GM23338 (cell line): ENCODE results near the gene TFEB. TPM values are rescaled to one million over a fixed set of nuclear protein-coding genes. Genes with fewer than 3 reads are reported as not detected.

ENCODE experiments used
- ATAC-seq: fragments of 200-7000 bp; cut with Tn5 transposase; 3 replicates; pipeline ENCODE4 v1.9.1; 2020
- DNase-seq: peaks from one replicate; pipeline ENCODE4 v3.0.0-alpha.2; 2015; ENCODE audit warnings: low spot score
- H2AFZ ChIP-seq: fragments of 200-600 bp; sonication (generic); 2 replicates; pipeline ENCODE4 v1.8.0; 2016; ENCODE audit warnings: antibody characterized with exemption, mild to moderate bottlenecking, moderate library complexity
- H3F3A ChIP-seq: fragments of 200-600 bp; sonication (generic); replicated peaks from 2 replicates; pipeline ENCODE4 v1.8.0; 2017; ENCODE audit warnings: antibody characterized with exemption, mixed run types, low read depth
- H3K27ac ChIP-seq: fragments of 200-600 bp; sonication (generic); 2 replicates; pipeline ENCODE4 v1.6.1; 2016; ENCODE audit warnings: low read depth
- H3K27me3 ChIP-seq: fragments of 200-600 bp; sonication (generic); 2 replicates; pipeline ENCODE4 v1.8.0; 2016; ENCODE audit warnings: mild to moderate bottlenecking, mixed run types, moderate library complexity; ENCODE audit not compliant: insufficient read depth
- H3K36me3 ChIP-seq: fragments of 200-600 bp; sonication (generic); 2 replicates; pipeline ENCODE4 v1.8.0; 2016; ENCODE audit warnings: mild to moderate bottlenecking; ENCODE audit not compliant: insufficient read depth
- H3K4me1 ChIP-seq: fragments of 200-600 bp; sonication (generic); 2 replicates; pipeline ENCODE4 v1.8.0; 2016; ENCODE audit warnings: mild to moderate bottlenecking, moderate library complexity; ENCODE audit not compliant: insufficient read depth
- H3K4me2 ChIP-seq: fragments of 200-600 bp; sonication (generic); 2 replicates; pipeline ENCODE4 v1.7.1; 2017; ENCODE audit warnings: mixed run types
- H3K4me3 ChIP-seq: fragments of 200-600 bp; sonication (generic); 2 replicates; pipeline ENCODE4 v1.6.1; 2016; ENCODE audit warnings: mixed run types
- H3K79me2 ChIP-seq: fragments of 200-600 bp; sonication (generic); replicated peaks from 2 replicates; pipeline ENCODE4 v1.8.0; 2017; ENCODE audit warnings: mild to moderate bottlenecking; ENCODE audit not compliant: insufficient read depth
- H3K9me2 ChIP-seq: fragments of 200-600 bp; sonication (generic); 2 replicates; pipeline ENCODE4 v1.8.0; 2017; ENCODE audit not compliant: insufficient read depth
- H4K20me1 ChIP-seq: fragments of 200-600 bp; sonication (generic); replicated peaks from 2 replicates; pipeline ENCODE4 v1.8.0; 2017; ENCODE audit warnings: mild to moderate bottlenecking; ENCODE audit not compliant: insufficient read depth
- H3K27ac Mint-ChIP-seq: 2 replicates; pipeline ENCODE4 v1.8.0; 2020; ENCODE audit warnings: inconsistent platforms, mild to moderate bottlenecking, moderate library complexity, mixed read lengths
- H3K27me3 Mint-ChIP-seq: 3 replicates; pipeline ENCODE4 v1.8.0; 2022; ENCODE audit warnings: low read depth, mild to moderate bottlenecking, moderate library complexity, mixed read lengths, inconsistent platforms; ENCODE audit not compliant: insufficient read depth, poor library complexity
- H3K36me3 Mint-ChIP-seq: 3 replicates; pipeline ENCODE4 v1.8.0; 2021; ENCODE audit warnings: low read depth, mild to moderate bottlenecking, inconsistent platforms, moderate library complexity, mixed read lengths
- H3K4me1 Mint-ChIP-seq: 3 replicates; pipeline ENCODE4 v1.8.0; 2020; ENCODE audit warnings: mild to moderate bottlenecking, inconsistent platforms, mixed read lengths
- H3K4me3 Mint-ChIP-seq: 3 replicates; pipeline ENCODE4 v1.8.0; 2021; ENCODE audit warnings: moderate library complexity, mild to moderate bottlenecking, inconsistent platforms, mixed read lengths
- H3K9me3 Mint-ChIP-seq: 3 replicates; pipeline ENCODE4 v1.8.0; 2020; ENCODE audit warnings: moderate library complexity, mild to moderate bottlenecking, inconsistent platforms, mixed read lengths
- CREB1 ChIP-seq: fragments of 250-450 bp; sonication (Bioruptor Pico); IDR thresholded peaks from 2 replicates; pipeline ENCODE4 v1.5.0; 2020; ENCODE audit warnings: low read depth, mild to moderate bottlenecking, moderate library complexity
- ETS1 ChIP-seq: IDR thresholded peaks from 2 replicates; pipeline ENCODE4 v1.6.1; 2016; ENCODE audit warnings: antibody characterized with exemption
- EZH2 ChIP-seq: fragments of 200-600 bp; sonication (generic); IDR thresholded peaks from one replicate; pipeline ENCODE4 v1.8.0; 2017; ENCODE audit warnings: antibody characterized with exemption, mild to moderate bottlenecking, low read depth; ENCODE audit not compliant: unreplicated experiment
- EZH2phosphoT487 ChIP-seq: fragments of 200-600 bp; sonication (generic); IDR thresholded peaks from one replicate; pipeline ENCODE4 v1.8.1; 2018; ENCODE audit warnings: antibody characterized with exemption; ENCODE audit not compliant: unreplicated experiment
- NANOG ChIP-seq: IDR thresholded peaks from 2 replicates; pipeline ENCODE4 v1.6.1; 2016; ENCODE audit warnings: antibody characterized with exemption, borderline replicate concordance
- POLR2AphosphoS5 ChIP-seq: IDR thresholded peaks from 2 replicates; pipeline ENCODE4 v1.6.1; 2016; ENCODE audit warnings: antibody characterized with exemption, low read depth
- STAT1 ChIP-seq: IDR thresholded peaks from one replicate; pipeline ENCODE4 v1.6.1; 2016; ENCODE audit warnings: antibody characterized with exemption; ENCODE audit not compliant: unreplicated experiment
- polyA plus RNA-seq: library from polyadenylated mRNA; unstranded; fragments of >200 nt; fragmentation: Nextera tagmentation; extraction: Ambion mirVana; gene quantifications from 2 replicates; pipeline ENCODE4 v1.2.1, GENCODE V29; 2016
- total RNA-seq: library from RNA; depleted of rRNA; stranded (reverse); fragments of >200 nt; shearing (Covaris generic); gene quantifications from 2 replicates; pipeline ENCODE4 v1.2.3, GENCODE V29; 2014
- TF ChIP-seq, protein P1 (sequence below): fragments of 250-450 bp; sonication (Bioruptor Pico); IDR thresholded peaks from 2 replicates; pipeline ENCODE4 v1.5.0; 2020; ENCODE audit warnings: mild to moderate bottlenecking, moderate library complexity
- TF ChIP-seq, protein P2 (sequence below): IDR thresholded peaks from one replicate; pipeline ENCODE4 v1.6.1; 2018; ENCODE audit warnings: antibody characterized with exemption; ENCODE audit not compliant: unreplicated experiment
- TF ChIP-seq, protein P3 (sequence below), 2 experiments: fragments of 200-600 bp in 1 of 2; sonication (generic) in 1 of 2; conservative IDR thresholded peaks; 2 replicates each; pipeline versions ENCODE4 v1.5.1 to v1.6.1; 2016 to 2017; ENCODE audit warnings: antibody characterized with exemption in 2 of 2, low read depth in 2 of 2, mild to moderate bottlenecking in 2 of 2, moderate library complexity in 1 of 2

Gene TFEB
- total and polyA plus RNA-seq, 2 experiments from 2014 or later, result 1.3 to 4.3 TPM

GRCh38 chr6:41721414-41721813 lies 14.0 kb downstream of the TFEB start:
- H3K27ac Mint-ChIP-seq, result no peak overlapping the region
- no peaks in the 10 kb centered on the region for H4K20me1 ChIP-seq
- H3K36me3 ChIP-seq, result no peaks in the 10 kb centered on the region
- peaks cover 8% of the 10 kb centered on the region for H3K4me1 ChIP-seq
- no peaks in the 10 kb centered on the region for H3K9me2 ChIP-seq
- no peak overlapping the region for H3K4me3 Mint-ChIP-seq
- DNase-seq (no peak), ATAC-seq (no peak)
- no peaks in the 10 kb centered on the region for H3K9me3 Mint-ChIP-seq
- H2AFZ ChIP-seq, result no peak overlapping the region
- no peaks in the 10 kb centered on the region for H3F3A ChIP-seq
- H3K4me1 Mint-ChIP-seq, result peaks cover 26% of the 10 kb centered on the region
- H3K79me2 ChIP-seq, result no peaks in the 10 kb centered on the region
- H3K4me3 ChIP-seq, result no peak overlapping the region
- TF ChIP-seq NANOG, result no peak
- H3K36me3 Mint-ChIP-seq, result no peaks in the 10 kb centered on the region
- H3K27ac ChIP-seq, result no peak overlapping the region
- no peaks in the 10 kb centered on the region for H3K27me3 ChIP-seq
- peaks cover 3% of the 10 kb centered on the region for H3K27me3 Mint-ChIP-seq
- no peak overlapping the region for H3K4me2 ChIP-seq

- Mint-ChIP-seq H3K27me3 (peaks cover 3% of the 10 kb centered on the region), H3K9me3 (no peaks in the 10 kb centered on the region), H3K4me1 (peaks cover 26% of the 10 kb centered on the region), H3K4me3 (no peak overlapping the region), H3K27ac (no peak overlapping the region), H3K36me3 (no peaks in the 10 kb centered on the region)
- no peaks in the 10 kb centered on the region for H3K27me3 ChIP-seq
- ATAC-seq (no peak), DNase-seq (no peak)
- H3F3A ChIP-seq, result no peaks in the 10 kb centered on the region
- peaks cover 8% of the 10 kb centered on the region for H3K4me1 ChIP-seq
- no peaks in the 10 kb centered on the region for H3K9me2 ChIP-seq
- H3K36me3 ChIP-seq, result no peaks in the 10 kb centered on the region
- no peaks in the 10 kb centered on the region for H4K20me1 ChIP-seq
- H2AFZ ChIP-seq, result no peak overlapping the region
- no peaks in the 10 kb centered on the region for H3K79me2 ChIP-seq
- H3K4me3 ChIP-seq, result no peak overlapping the region
- no peak overlapping the region for H3K27ac ChIP-seq
- no peak for TF ChIP-seq POLR2AphosphoS5
- TF ChIP-seq EZH2phosphoT487, result no peak
- TF ChIP-seq EZH2, result no peak
- no peak for TF ChIP-seq STAT1
- TF ChIP-seq, protein P1, sequence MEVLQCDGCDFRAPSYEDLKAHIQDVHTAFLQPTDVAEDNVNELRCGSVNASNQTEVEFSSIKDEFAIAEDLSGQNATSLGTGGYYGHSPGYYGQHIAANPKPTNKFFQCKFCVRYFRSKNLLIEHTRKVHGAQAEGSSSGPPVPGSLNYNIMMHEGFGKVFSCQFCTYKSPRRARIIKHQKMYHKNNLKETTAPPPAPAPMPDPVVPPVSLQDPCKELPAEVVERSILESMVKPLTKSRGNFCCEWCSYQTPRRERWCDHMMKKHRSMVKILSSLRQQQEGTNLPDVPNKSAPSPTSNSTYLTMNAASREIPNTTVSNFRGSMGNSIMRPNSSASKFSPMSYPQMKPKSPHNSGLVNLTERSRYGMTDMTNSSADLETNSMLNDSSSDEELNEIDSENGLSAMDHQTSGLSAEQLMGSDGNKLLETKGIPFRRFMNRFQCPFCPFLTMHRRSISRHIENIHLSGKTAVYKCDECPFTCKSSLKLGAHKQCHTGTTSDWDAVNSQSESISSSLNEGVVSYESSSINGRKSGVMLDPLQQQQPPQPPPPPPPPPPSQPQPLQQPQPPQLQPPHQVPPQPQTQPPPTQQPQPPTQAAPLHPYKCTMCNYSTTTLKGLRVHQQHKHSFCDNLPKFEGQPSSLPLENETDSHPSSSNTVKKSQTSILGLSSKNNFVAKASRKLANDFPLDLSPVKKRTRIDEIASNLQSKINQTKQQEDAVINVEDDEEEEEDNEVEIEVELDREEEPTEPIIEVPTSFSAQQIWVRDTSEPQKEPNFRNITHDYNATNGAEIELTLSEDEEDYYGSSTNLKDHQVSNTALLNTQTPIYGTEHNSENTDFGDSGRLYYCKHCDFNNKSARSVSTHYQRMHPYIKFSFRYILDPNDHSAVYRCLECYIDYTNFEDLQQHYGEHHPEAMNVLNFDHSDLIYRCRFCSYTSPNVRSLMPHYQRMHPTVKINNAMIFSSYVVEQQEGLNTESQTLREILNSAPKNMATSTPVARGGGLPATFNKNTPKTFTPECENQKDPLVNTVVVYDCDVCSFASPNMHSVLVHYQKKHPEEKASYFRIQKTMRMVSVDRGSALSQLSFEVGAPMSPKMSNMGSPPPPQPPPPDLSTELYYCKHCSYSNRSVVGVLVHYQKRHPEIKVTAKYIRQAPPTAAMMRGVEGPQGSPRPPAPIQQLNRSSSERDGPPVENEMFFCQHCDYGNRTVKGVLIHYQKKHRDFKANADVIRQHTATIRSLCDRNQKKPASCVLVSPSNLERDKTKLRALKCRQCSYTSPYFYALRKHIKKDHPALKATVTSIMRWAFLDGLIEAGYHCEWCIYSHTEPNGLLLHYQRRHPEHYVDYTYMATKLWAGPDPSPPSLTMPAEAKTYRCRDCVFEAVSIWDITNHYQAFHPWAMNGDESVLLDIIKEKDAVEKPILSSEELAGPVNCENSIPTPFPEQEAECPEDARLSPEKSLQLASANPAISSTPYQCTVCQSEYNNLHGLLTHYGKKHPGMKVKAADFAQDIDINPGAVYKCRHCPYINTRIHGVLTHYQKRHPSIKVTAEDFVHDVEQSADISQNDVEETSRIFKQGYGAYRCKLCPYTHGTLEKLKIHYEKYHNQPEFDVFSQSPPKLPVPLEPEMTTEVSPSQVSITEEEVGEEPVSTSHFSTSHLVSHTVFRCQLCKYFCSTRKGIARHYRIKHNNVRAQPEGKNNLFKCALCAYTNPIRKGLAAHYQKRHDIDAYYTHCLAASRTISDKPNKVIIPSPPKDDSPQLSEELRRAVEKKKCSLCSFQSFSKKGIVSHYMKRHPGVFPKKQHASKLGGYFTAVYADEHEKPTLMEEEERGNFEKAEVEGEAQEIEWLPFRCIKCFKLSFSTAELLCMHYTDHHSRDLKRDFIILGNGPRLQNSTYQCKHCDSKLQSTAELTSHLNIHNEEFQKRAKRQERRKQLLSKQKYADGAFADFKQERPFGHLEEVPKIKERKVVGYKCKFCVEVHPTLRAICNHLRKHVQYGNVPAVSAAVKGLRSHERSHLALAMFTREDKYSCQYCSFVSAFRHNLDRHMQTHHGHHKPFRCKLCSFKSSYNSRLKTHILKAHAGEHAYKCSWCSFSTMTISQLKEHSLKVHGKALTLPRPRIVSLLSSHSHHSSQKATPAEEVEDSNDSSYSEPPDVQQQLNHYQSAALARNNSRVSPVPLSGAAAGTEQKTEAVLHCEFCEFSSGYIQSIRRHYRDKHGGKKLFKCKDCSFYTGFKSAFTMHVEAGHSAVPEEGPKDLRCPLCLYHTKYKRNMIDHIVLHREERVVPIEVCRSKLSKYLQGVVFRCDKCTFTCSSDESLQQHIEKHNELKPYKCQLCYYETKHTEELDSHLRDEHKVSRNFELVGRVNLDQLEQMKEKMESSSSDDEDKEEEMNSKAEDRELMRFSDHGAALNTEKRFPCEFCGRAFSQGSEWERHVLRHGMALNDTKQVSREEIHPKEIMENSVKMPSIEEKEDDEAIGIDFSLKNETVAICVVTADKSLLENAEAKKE (CRISPR knock-in tag), result no peak
- no peak for TF ChIP-seq ETS1
- no peak for TF ChIP-seq NANOG
- no peak for TF ChIP-seq CREB1 (CRISPR knock-in tag)
- TF ChIP-seq, protein P2, sequence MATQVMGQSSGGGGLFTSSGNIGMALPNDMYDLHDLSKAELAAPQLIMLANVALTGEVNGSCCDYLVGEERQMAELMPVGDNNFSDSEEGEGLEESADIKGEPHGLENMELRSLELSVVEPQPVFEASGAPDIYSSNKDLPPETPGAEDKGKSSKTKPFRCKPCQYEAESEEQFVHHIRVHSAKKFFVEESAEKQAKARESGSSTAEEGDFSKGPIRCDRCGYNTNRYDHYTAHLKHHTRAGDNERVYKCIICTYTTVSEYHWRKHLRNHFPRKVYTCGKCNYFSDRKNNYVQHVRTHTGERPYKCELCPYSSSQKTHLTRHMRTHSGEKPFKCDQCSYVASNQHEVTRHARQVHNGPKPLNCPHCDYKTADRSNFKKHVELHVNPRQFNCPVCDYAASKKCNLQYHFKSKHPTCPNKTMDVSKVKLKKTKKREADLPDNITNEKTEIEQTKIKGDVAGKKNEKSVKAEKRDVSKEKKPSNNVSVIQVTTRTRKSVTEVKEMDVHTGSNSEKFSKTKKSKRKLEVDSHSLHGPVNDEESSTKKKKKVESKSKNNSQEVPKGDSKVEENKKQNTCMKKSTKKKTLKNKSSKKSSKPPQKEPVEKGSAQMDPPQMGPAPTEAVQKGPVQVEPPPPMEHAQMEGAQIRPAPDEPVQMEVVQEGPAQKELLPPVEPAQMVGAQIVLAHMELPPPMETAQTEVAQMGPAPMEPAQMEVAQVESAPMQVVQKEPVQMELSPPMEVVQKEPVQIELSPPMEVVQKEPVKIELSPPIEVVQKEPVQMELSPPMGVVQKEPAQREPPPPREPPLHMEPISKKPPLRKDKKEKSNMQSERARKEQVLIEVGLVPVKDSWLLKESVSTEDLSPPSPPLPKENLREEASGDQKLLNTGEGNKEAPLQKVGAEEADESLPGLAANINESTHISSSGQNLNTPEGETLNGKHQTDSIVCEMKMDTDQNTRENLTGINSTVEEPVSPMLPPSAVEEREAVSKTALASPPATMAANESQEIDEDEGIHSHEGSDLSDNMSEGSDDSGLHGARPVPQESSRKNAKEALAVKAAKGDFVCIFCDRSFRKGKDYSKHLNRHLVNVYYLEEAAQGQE, result no peak
- TF ChIP-seq, protein P3, sequence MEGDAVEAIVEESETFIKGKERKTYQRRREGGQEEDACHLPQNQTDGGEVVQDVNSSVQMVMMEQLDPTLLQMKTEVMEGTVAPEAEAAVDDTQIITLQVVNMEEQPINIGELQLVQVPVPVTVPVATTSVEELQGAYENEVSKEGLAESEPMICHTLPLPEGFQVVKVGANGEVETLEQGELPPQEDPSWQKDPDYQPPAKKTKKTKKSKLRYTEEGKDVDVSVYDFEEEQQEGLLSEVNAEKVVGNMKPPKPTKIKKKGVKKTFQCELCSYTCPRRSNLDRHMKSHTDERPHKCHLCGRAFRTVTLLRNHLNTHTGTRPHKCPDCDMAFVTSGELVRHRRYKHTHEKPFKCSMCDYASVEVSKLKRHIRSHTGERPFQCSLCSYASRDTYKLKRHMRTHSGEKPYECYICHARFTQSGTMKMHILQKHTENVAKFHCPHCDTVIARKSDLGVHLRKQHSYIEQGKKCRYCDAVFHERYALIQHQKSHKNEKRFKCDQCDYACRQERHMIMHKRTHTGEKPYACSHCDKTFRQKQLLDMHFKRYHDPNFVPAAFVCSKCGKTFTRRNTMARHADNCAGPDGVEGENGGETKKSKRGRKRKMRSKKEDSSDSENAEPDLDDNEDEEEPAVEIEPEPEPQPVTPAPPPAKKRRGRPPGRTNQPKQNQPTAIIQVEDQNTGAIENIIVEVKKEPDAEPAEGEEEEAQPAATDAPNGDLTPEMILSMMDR (conservative IDR thresholded peaks at IDR 0.05; ENCODE audit: low read depth in 2 of 2), result no peak
- H3K4me2 ChIP-seq, result no peak overlapping the region
Observed at GRCh38 chr6:41720783-41721182, 14.6 kb downstream of the TFEB start.
